H1 (cell line): Measurements from ENCODE around the gene ALKBH1. TPM values are rescaled to one million over a fixed set of nuclear protein-coding genes. Genes with fewer than 3 reads are reported as not detected.

Experiments used
- EGR1 ChIP-seq: IDR thresholded peaks from 2 replicates; pipeline ENCODE4 v1.6.1; 2011; ENCODE audit warnings: low read depth, low read length, borderline replicate concordance
- polyA plus RNA-seq, 7 experiments: library from polyadenylated mRNA; depleted of rRNA in 3 of 7; stranded (reverse) in 5 of 7; unstranded in 2 of 7; fragments of >200 nt in 5 of 7; fragments of 200-250 nt in 2 of 7; gene quantifications; 1 replicate in 5 of 7; 2 replicates in 1 of 7; 4 replicates in 1 of 7; pipeline versions ENCODE4 v1.2.1 to v1.2.3, GENCODE V29; 2011 to 2013; ENCODE audit warnings: missing spikeins in 2 of 7, mixed read lengths in 2 of 7
- total RNA-seq: library from RNA; stranded (reverse); fragmentation: NEBNext Ultra II Directional; extraction: Animal tissue kit (Norgen Biotek cat#: 25700); gene quantifications from 2 replicates; pipeline ENCODE4 v1.2.1, GENCODE V29; 2021

Gene ALKBH1
- total and polyA plus RNA-seq, 2 of the 8 experiments (the other 6 are each of a cell fraction or from before 2014, with no cell fraction given) = 14.3 to 20.0 TPM

DNA sequence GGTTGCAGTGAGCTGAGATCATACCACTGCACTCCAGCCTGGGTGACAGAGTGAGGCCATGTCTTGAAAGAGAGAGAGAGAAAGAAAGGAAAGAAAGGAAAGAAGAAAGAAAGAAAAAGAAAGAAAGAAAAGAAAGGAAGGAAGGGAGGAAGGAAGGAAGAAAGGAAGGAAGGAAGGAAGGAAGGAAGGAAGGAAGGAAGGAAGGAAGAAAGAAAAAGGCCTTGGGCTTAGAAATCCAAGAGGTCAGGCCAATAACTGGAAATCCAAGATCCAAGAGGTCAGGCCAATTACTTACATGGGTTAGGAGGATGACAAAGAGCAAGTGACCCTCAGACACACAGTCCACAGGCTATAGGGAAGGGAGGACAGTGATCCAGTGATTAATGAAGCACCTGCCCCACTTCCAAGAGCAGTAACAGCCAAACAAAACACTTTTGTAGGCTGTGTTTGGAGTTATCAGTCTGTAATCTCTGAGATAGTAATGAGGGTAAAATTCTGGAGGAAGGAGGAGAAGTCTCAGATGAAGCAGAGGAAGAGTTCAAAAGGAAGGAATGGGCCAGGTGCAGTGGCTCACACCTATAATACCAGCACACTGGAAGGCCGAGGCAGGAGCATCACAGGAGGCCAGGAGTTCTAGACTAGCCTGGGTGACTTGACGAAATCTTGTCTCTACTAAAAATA, 59.2 kb downstream of the ALKBH1 start (continued):
- no peak for TF ChIP-seq EGR1
